ENCODE data around the gene TSPAN12.

GRCh38 chr7:120838281-120838682, 19.7 kb downstream of the TSPAN12 start:
- TF ChIP-seq TOX (CRISPR knock-in tag; IDR thresholded peaks at IDR 0.05; ENCODE audit: borderline replicate concordance) (no peak), BACH2 (CRISPR knock-in tag; IDR thresholded peaks at IDR 0.05; ENCODE audit: borderline replicate concordance) (no peak), ZC3H10 (CRISPR knock-in tag; IDR thresholded peaks at IDR 0.05) (no peak), ARNTL (CRISPR knock-in tag; IDR thresholded peaks at IDR 0.05; ENCODE audit: borderline replicate concordance, low read depth) (no peak), POU6F1 (CRISPR knock-in tag; IDR thresholded peaks at IDR 0.05; ENCODE audit: borderline replicate concordance, low read depth) (no peak), PPARA (CRISPR knock-in tag; IDR thresholded peaks at IDR 0.05; ENCODE audit: borderline replicate concordance) (no peak), ZNF565 (CRISPR knock-in tag; conservative IDR thresholded peaks at IDR 0.05; ENCODE audit: low read depth) (no peak), RARB (CRISPR knock-in tag; IDR thresholded peaks at IDR 0.05) (no peak), TCF4 (CRISPR knock-in tag; IDR thresholded peaks at IDR 0.05; ENCODE audit: borderline replicate concordance) (no peak), ISL1 (CRISPR knock-in tag; IDR thresholded peaks at IDR 0.05) (no peak)
- TF ChIP-seq, protein P1, sequence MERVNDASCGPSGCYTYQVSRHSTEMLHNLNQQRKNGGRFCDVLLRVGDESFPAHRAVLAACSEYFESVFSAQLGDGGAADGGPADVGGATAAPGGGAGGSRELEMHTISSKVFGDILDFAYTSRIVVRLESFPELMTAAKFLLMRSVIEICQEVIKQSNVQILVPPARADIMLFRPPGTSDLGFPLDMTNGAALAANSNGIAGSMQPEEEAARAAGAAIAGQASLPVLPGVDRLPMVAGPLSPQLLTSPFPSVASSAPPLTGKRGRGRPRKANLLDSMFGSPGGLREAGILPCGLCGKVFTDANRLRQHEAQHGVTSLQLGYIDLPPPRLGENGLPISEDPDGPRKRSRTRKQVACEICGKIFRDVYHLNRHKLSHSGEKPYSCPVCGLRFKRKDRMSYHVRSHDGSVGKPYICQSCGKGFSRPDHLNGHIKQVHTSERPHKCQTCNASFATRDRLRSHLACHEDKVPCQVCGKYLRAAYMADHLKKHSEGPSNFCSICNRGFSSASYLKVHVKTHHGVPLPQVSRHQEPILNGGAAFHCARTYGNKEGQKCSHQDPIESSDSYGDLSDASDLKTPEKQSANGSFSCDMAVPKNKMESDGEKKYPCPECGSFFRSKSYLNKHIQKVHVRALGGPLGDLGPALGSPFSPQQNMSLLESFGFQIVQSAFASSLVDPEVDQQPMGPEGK (CRISPR knock-in tag; IDR thresholded peaks at IDR 0.05; ENCODE audit: borderline replicate concordance), result no peak

Measured in SK-N-SH treated with all-trans-retinoic acid at 6 μM for 48 hours (cell line).